Smooth muscle cell (in vitro differentiated cells): ENCODE results near the gene BRD8. TPM values are rescaled to one million over a fixed set of nuclear protein-coding genes. Genes with fewer than 3 reads are reported as not detected.

ENCODE experiments used
- polyA plus RNA-seq: library from polyadenylated mRNA; unstranded; fragments of >200 nt; fragmentation: Nextera tagmentation; extraction: Ambion mirVana; gene quantifications from 2 replicates; pipeline ENCODE4 v1.2.1, GENCODE V29; 2016
- small RNA-seq: library from RNA; depleted of rRNA; stranded (forward); fragments of <200 nt; gene quantifications from one replicate; pipeline ENCODE3, GENCODE V24; 2014
- total RNA-seq: library from RNA; depleted of rRNA; stranded (reverse); fragments of >200 nt; gene quantifications from 2 replicates; pipeline ENCODE4 v1.2.3, GENCODE V29; 2014

The BRD8 gene
- total and polyA plus RNA-seq, 2 experiments from 2014 or later = 24.2 to 41.2 TPM

Small RNA genes within 50 kb of the gene (small RNA-seq; reads per million reads assigned to genes)
- gene RNU6-460P (not detected), gene RNU6-888P (not detected)

Other genes with a start within 250 kb of the BRD8 start
- gene FAM13B, start 145.6 kb downstream of the BRD8 start, total RNA-seq = 15.1 and 22.9 TPM in 2 replicates
- gene FAM13B, start 145.6 kb downstream of the BRD8 start, polyA plus RNA-seq = 3.8 and 10.9 TPM in 2 replicates
- not detected in 2 replicates for gene WNT8A, start 94.6 kb downstream of the BRD8 start, total RNA-seq
- gene WNT8A, start 94.6 kb downstream of the BRD8 start, polyA plus RNA-seq = not detected in 2 replicates
- gene NME5, start 39.2 kb downstream of the BRD8 start, total RNA-seq = 0.67 and 2.7 TPM in 2 replicates
- gene NME5, start 39.2 kb downstream of the BRD8 start, polyA plus RNA-seq = 1.2 and 2.1 TPM in 2 replicates
- gene KIF20A, start 482 bp upstream of the BRD8 start, total RNA-seq = 8.8 and 10.7 TPM in 2 replicates
- 7.8 and 9.4 TPM in 2 replicates for gene KIF20A, start 482 bp upstream of the BRD8 start, polyA plus RNA-seq
- 37.2 and 61.0 TPM in 2 replicates for gene CDC23, start 34.7 kb upstream of the BRD8 start, total RNA-seq
- 39.5 and 43.5 TPM in 2 replicates for gene CDC23, start 34.7 kb upstream of the BRD8 start, polyA plus RNA-seq
- 0.36 TPM in 1 of 2 replicates, not detected in the other for gene GFRA3, start 96.0 kb upstream of the BRD8 start, total RNA-seq
- 0.09 and 2.7 TPM in 2 replicates for gene GFRA3, start 96.0 kb upstream of the BRD8 start, polyA plus RNA-seq
- gene CDC25C, start 153.2 kb upstream of the BRD8 start, total RNA-seq = 2.6 and 4.3 TPM in 2 replicates
- gene CDC25C, start 153.2 kb upstream of the BRD8 start, polyA plus RNA-seq = 1.7 and 3.0 TPM in 2 replicates
- 34.8 and 48.1 TPM in 2 replicates for gene FAM53C, start 159.6 kb upstream of the BRD8 start, total RNA-seq
- 44.5 and 45.1 TPM in 2 replicates for gene FAM53C, start 159.6 kb upstream of the BRD8 start, polyA plus RNA-seq
- gene KDM3B, start 174.1 kb upstream of the BRD8 start, total RNA-seq = 43.1 and 54.3 TPM in 2 replicates
- 16.5 and 17.9 TPM in 2 replicates for gene KDM3B, start 174.1 kb upstream of the BRD8 start, polyA plus RNA-seq